ENCODE results near the gene TMEM209. TPM values are rescaled to one million over a fixed set of nuclear protein-coding genes. Genes with fewer than 3 reads are reported as not detected.

TMEM209 gene
- total and polyA plus RNA-seq, 12 donors, result 5.9 to 14.7 (median 12.5) TPM

DNA sequence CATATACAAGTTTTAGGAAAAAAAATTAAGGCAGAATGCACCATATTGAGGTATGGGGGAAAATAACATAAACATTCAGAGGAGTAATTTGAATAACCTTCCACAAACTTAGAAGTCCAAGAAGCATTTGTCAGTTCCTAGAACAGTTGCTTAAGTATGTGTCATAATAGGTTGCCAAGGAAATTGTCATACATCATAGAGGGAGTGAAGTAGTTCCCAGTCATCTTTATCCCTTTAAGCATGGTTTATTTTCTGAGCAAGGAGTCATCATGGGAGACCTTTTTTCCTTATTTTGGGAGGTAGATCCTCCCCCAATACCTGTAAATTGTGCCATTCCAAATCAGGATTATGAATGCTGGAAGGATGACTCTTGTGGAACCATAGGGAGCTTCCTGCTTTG, 2.4 kb upstream of the TMEM209 start, which contains the start of gene SSMEM1:
Gene SSMEM1, plus strand, starts transcription at position 219 of the 400 bp plus-strand sequence. Its CDS starts 51 bp downstream, at position 270.
- intact Hi-C loops (cut with DNase I), result loop anchor here in 2 of 10 donors (5.0 to 10.0 kb wide), 2 partner anchors 133 to 460 kb away; partner anchors contain the start of genes COPG2 (in 1 of the 2) and KLHDC10 (in 1 of the 2)
- peaks cover 4 to 12% (median 6%) of the 10 kb centered on the region in 9 donors for H3K4me1 ChIP-seq
- peaks cover 0 to 13% (median 0%) of the 10 kb centered on the region in 9 donors for H3K36me3 ChIP-seq
- peaks cover 0 to 2% (median 0%) of the 10 kb centered on the region in 7 donors for H3K27me3 ChIP-seq
- ATAC-seq, result no peak
- no peak for TF ChIP-seq CTCF (IDR thresholded peaks at IDR 0.05)
- H3K4me3 ChIP-seq, result no peak within 1 kb of the TSS
- H3K9me3 ChIP-seq, result no peaks in the 10 kb centered on the region
- DNase-seq, result no peak
- H3K27ac ChIP-seq, result no peak within 1 kb of the TSS

DNA sequence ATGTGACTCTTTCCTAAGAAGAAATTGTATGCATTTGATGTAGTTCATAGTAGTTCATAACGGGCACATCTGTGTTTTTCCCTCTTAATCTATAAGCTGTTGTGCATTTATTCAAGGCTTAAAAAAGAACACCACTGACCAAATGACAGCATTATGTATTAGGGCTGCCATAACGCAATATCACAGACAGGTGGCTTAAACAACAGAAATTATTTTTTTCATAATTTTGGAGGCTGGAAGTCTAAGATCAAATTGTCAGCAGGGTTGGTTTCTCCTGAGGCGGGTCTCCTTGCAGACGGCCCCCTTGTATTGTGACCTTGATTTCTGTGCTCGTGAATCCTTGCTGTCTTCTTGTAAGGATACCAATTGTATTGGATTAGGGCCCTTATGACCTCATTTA, 1.8 kb upstream of the TMEM209 start:
- no peak for TF ChIP-seq CTCF (IDR thresholded peaks at IDR 0.05)
- H3K36me3 ChIP-seq, result peaks cover 0 to 19% (median 4%) of the 10 kb centered on the region in 9 donors
- H3K4me1 ChIP-seq, result peaks cover 4 to 12% (median 6%) of the 10 kb centered on the region in 9 donors
- no peak for DNase-seq
- no peak overlapping the region for H3K4me3 ChIP-seq
- ATAC-seq, result no peak
- 90% methylated on average over 5 of the region's 5 CpGs for WGBS, 2 donors
- H3K9me3 ChIP-seq, result no peaks in the 10 kb centered on the region
- H3K27me3 ChIP-seq, result no peaks in the 10 kb centered on the region
- no peak overlapping the region for H3K27ac ChIP-seq
- intact Hi-C loops (cut with DNase I), result loop anchor here in 2 of 10 donors (5.0 to 10.0 kb wide), 2 partner anchors 132 to 460 kb away; partner anchors contain the start of genes COPG2 (in 1 of the 2) and KLHDC10 (in 1 of the 2)

- no peaks in the 10 kb centered on the region for H3K27me3 ChIP-seq
- H3K27ac ChIP-seq, result no peak overlapping the region
- intact Hi-C loops (cut with DNase I), result loop anchor here in 1 of 10 donors (10.0 kb wide), 1 partner anchor 127 kb away; the partner anchor contains the start of gene KLHDC10
- 80% methylated on average over 7 of the region's 7 CpGs for WGBS, 2 donors
- no peak overlapping the region for H3K4me3 ChIP-seq
- no peak for DNase-seq
- H3K36me3 ChIP-seq, result peaks cover 0 to 72% (median 23%) of the 10 kb centered on the region in 9 donors
- ATAC-seq, result no peak
- peaks cover 4 to 12% (median 6%) of the 10 kb centered on the region in 9 donors for H3K4me1 ChIP-seq
- H3K9me3 ChIP-seq, result no peaks in the 10 kb centered on the region
- no peak for TF ChIP-seq CTCF (IDR thresholded peaks at IDR 0.05)
Measured at GRCh38 chr7:130201796-130202195, 3.4 kb downstream of the TMEM209 start.

DNA sequence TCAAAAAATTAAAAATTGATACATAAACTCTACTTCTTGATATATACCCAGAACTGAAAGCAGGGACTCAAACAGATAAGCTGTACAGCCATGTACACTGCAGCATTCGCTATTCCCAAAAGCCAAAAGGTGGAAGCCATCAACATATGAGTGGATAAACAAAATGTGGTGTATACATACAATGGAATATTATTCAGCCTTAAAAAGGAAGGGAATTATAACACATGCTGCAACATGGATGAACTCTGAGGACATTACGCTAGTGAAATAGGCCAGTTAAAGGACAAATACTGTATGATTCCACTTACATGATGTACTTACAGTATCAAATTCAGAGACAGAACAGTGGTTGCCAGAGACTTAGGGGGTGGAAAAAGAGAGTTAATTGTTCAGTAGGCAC, 8.1 kb downstream of the TMEM209 start:
- WGBS, 2 donors, result 50 to 73% methylated on average over 2 of the region's 2 CpGs
- no peak for ATAC-seq
- H3K4me3 ChIP-seq, result no peak overlapping the region
- DNase-seq, result no peak
- TF ChIP-seq CTCF (IDR thresholded peaks at IDR 0.05), result no peak
- H3K9me3 ChIP-seq, result no peaks in the 10 kb centered on the region
- no peaks in the 10 kb centered on the region for H3K4me1 ChIP-seq
- peaks cover 0 to 94% (median 24%) of the 10 kb centered on the region in 9 donors for H3K36me3 ChIP-seq
- H3K27ac ChIP-seq, result no peak overlapping the region
- H3K27me3 ChIP-seq, result no peaks in the 10 kb centered on the region
- intact Hi-C loops (cut with DNase I), result no loop called here
